MM.1S (cell line): ENCODE results near the gene SLC25A1.

Source experiments
- DNase-seq: peaks from one replicate; pipeline ENCODE4 v3.0.0-alpha.2; 2015
- H2AFZ ChIP-seq: fragments of 300-600 bp; sonication (generic); 2 replicates; pipeline ENCODE4 v1.6.0; 2016; ENCODE audit warnings: antibody characterized with exemption, low read length
- H3F3A ChIP-seq: fragments of 300-600 bp; sonication (generic); 2 replicates; pipeline ENCODE4 v1.6.1; 2016; ENCODE audit warnings: mild to moderate bottlenecking, antibody characterized with exemption, low read length, moderate library complexity, mixed read lengths; ENCODE audit not compliant: insufficient read depth
- H3K27ac ChIP-seq: fragments of 300-600 bp; sonication (generic); 2 replicates; pipeline ENCODE4 v1.5.1; 2016; ENCODE audit warnings: mild to moderate bottlenecking, low read length
- H3K27me3 ChIP-seq: fragments of 300-600 bp; sonication (generic); replicated peaks from 2 replicates; pipeline ENCODE4 v1.6.0; 2016; ENCODE audit warnings: low read length; ENCODE audit not compliant: insufficient read depth
- H3K36me3 ChIP-seq: fragments of 300-600 bp; sonication (generic); replicated peaks from 2 replicates; pipeline ENCODE4 v1.6.1; 2016; ENCODE audit warnings: mild to moderate bottlenecking, low read length, mixed read lengths; ENCODE audit not compliant: insufficient read depth
- H3K4me1 ChIP-seq: fragments of 300-600 bp; sonication (generic); 2 replicates; pipeline ENCODE4 v1.6.1; 2016; ENCODE audit warnings: low read length, mixed read lengths
- H3K4me2 ChIP-seq: fragments of 300-600 bp; sonication (generic); 2 replicates; pipeline ENCODE4 v1.6.0; 2016; ENCODE audit warnings: low read depth, low read length
- H3K4me3 ChIP-seq: fragments of 300-600 bp; sonication (generic); 2 replicates; pipeline ENCODE4 v1.5.1; 2016; ENCODE audit warnings: low read length, mixed read lengths
- H3K79me2 ChIP-seq: fragments of 300-600 bp; sonication (generic); 2 replicates; pipeline ENCODE4 v1.6.1; 2016; ENCODE audit warnings: mixed run types, low read length, mixed read lengths
- H3K9ac ChIP-seq: fragments of 300-600 bp; sonication (generic); 2 replicates; pipeline ENCODE4 v1.6.1; 2016; ENCODE audit warnings: low read length, mixed read lengths
- H3K9me2 ChIP-seq: fragments of 300-600 bp; sonication (generic); replicated peaks from 2 replicates; pipeline ENCODE4 v1.6.1; 2016; ENCODE audit warnings: mild to moderate bottlenecking, low read length, mixed read lengths; ENCODE audit not compliant: insufficient read depth
- H3K9me3 ChIP-seq: fragments of 300-600 bp; sonication (generic); replicated peaks from 2 replicates; pipeline ENCODE4 v1.6.1; 2016; ENCODE audit warnings: mild to moderate bottlenecking, low read length, mixed read lengths; ENCODE audit not compliant: insufficient read depth
- H4K20me1 ChIP-seq: fragments of 300-600 bp; sonication (generic); 2 replicates; pipeline ENCODE4 v1.6.1; 2016; ENCODE audit warnings: mild to moderate bottlenecking, low read length, moderate library complexity, mixed read lengths; ENCODE audit not compliant: insufficient read depth
- CTCF ChIP-seq: fragments of 300-600 bp; sonication (generic); IDR thresholded peaks from 2 replicates; pipeline ENCODE4 v1.5.1; 2016; ENCODE audit warnings: antibody characterized with exemption, low read length, mixed read lengths
- EZH2 ChIP-seq: fragments of 300-600 bp; sonication (generic); optimal IDR thresholded peaks from 2 replicates; pipeline ENCODE3; 2017; ENCODE audit warnings: low read depth, mild to moderate bottlenecking, antibody characterized with exemption, low read length, mixed read lengths
- EZH2phosphoT487 ChIP-seq: fragments of 300-600 bp; sonication (generic); IDR thresholded peaks from 2 replicates; pipeline ENCODE4 v1.6.1; 2018; ENCODE audit warnings: antibody characterized with exemption, low read length

Gene SLC25A1

GRCh38 chr22:19193879-19194278 lies 15.3 kb upstream of the SLC25A1 start:
- Histone ChIP-seq H3K4me2 (no peak overlapping the region), H2AFZ (no peak overlapping the region), H3K27me3 (no peaks in the 10 kb centered on the region; the same call in 1 of the 2 replicates), H3K9me2 (no peaks in the 10 kb centered on the region), H3K36me3 (no peaks in the 10 kb centered on the region), H3K79me2 (no peaks in the 10 kb centered on the region), H4K20me1 (no peaks in the 10 kb centered on the region), H3K9me3 (no peaks in the 10 kb centered on the region), H3K27ac (no peak overlapping the region), H3K9ac (no peak overlapping the region), H3F3A (no peaks in the 10 kb centered on the region), H3K4me1 (no peaks in the 10 kb centered on the region), H3K4me3 (no peak overlapping the region)
- no peak for DNase-seq
- TF ChIP-seq EZH2 (no peak), EZH2phosphoT487 (no peak), CTCF (no peak)

- Histone ChIP-seq H3K4me2 (no peak overlapping the region), H3K9ac (no peak overlapping the region), H3K9me3 (no peaks in the 10 kb centered on the region), H3K4me3 (no peak overlapping the region), H3K9me2 (no peaks in the 10 kb centered on the region), H2AFZ (no peak overlapping the region), H3K36me3 (no peaks in the 10 kb centered on the region), H3K79me2 (no peaks in the 10 kb centered on the region), H3K4me1 (peaks cover 3% of the 10 kb centered on the region; the same call in 1 of the 2 replicates), H3F3A (no peaks in the 10 kb centered on the region), H3K27ac (no peak overlapping the region), H4K20me1 (no peaks in the 10 kb centered on the region), H3K27me3 (no peaks in the 10 kb centered on the region; the same call in 1 of the 2 replicates)
- no peak for TF ChIP-seq EZH2
- no peak for TF ChIP-seq CTCF
- no peak for TF ChIP-seq EZH2phosphoT487
- DNase-seq = no peak
Measured at GRCh38 chr22:19187716-19188563, 9.4 kb upstream of the SLC25A1 start.

- Histone ChIP-seq H3K4me3 (no peak overlapping the region), H3K9ac (no peak overlapping the region), H4K20me1 (no peaks in the 10 kb centered on the region), H2AFZ (no peak overlapping the region), H3K4me2 (no peak overlapping the region), H3K9me2 (no peaks in the 10 kb centered on the region), H3K9me3 (no peaks in the 10 kb centered on the region), H3K4me1 (peaks cover 3% of the 10 kb centered on the region; the same call in 1 of the 2 replicates), H3F3A (no peaks in the 10 kb centered on the region), H3K79me2 (no peaks in the 10 kb centered on the region), H3K36me3 (no peaks in the 10 kb centered on the region), H3K27me3 (no peaks in the 10 kb centered on the region), H3K27ac (no peak overlapping the region)
- DNase-seq = no peak
- no peak for TF ChIP-seq CTCF
- TF ChIP-seq EZH2phosphoT487 = no peak
- TF ChIP-seq EZH2 = no peak
Measured at GRCh38 chr22:19184276-19184997, 5.9 kb upstream of the SLC25A1 start.
